ENCODE results near the gene RAB11FIP3.

The RAB11FIP3 gene

DNA sequence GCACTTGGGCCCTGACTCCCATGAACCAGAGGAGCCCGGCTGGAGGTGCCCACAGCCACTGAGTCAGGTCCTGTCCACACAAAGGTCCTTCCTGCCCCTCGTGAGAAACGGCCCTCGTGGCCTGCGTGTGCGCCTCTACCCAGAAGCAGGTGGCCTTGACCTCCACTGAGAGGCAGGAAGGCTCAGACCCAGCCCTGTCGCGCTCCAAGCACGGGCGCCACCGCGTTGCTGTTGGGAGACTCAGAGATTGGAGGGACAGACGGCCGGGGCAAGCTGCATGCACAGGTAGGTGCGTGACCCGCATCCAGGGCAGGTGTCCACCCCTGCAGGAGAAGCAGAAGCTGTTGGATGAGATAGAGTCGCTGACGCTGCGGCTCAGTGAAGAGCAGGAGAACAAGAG, 94.0 kb downstream of the RAB11FIP3 start:
- no peak for DNase-seq (ENCODE audit: low spot score)

DNA sequence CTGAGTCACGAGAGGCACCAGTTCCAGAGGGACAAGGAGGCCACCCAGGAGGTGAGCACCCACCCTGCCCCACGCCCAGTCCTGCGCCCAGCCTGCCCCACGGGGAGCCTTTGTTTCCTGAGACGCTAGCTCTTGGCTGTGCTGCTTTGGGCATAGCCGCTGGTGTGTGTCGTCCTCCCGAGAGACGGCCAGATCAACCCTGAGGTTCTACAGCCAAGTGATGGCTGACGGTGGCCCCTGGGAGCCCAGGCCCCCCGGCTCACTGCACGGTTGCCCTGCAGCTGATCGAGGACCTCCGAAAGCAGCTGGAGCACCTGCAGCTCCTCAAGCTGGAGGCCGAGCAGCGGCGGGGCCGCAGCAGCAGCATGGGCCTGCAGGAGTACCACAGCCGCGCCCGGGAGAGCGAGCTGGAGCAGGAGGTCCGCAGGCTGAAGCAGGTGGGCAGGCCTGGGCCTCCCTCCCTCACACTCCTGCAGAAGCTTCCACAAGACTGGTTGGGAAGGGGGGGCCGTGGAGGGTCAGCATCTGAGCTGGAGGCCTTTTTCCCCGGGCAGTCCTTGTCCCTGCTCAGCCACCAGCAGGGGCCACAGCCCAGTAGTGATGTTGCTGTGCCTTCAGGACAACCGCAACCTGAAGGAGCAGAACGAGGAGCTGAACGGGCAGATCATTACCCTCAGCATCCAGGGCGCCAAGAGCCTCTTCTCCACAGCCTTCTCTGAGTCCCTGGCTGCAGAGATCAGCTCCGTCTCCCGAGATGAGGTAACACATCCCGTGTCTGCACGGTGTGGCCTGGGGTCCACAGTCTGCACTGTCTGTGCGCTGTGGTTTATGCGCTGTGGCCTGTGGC, 94.6 kb downstream of the RAB11FIP3 start:
- DNase-seq (ENCODE audit: low spot score), result no peak

DNA sequence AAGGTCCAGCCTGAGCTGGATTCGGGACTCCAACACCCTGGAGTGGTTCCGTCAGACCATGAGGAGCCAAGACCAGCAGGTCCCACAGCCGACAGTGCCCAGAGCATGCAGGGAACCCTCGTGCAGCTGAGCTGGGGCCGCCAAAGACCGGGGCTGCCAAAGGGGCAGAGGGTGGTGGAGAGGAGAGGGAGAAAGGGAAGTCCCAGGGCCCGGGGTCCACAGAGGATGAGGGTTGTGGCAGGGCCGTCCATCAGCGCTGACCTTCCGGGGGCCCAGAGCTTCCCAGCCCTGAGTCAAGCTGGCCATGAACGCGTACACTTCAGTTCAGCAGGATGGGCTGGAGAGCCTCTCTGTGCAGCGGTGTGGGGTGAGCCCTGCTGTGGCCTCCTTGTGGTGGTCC, 95.4 kb downstream of the RAB11FIP3 start:
- no peak for DNase-seq (ENCODE audit: low spot score)

DNA sequence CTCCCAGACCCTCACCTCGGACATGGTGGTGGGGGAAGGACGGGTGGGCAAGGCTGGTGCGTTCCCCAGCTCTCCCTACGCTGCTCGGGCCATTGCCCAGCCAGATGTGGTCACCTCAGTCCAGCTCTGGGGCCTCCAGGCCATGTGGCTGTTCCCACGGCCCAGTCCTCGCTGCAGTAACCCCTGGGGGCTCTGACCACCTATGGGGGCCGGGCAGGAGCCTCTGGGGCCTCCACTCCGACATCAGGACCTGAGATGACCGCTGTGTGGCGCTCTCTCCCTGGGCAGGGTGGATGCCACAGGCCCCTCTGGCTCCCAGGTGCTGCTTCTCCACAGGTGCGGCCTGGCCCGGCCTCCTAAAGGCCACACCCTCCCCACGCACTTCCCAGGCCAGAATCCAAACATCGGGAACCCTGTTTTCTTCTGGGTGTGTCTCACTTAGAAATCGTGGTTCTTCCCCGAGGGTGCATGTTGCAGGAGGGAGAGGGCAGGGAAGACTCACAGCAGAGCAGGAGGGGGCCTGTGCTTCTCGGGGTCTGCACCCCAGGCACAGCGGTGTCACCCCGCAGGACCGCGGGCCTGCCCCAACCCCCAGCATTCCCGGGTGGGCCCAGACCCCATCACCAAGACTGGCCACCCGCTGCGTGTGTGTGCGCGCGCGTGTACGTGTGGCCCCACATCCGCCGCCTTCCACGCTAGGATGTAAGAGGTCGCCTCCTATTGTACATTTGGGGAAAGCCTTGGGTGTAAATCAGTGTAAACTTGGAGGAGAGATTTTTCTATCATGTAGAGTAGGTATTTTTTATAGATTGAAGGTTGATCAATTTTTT, 96.1 kb downstream of the RAB11FIP3 start:
- no peak for DNase-seq (ENCODE audit: low spot score)

DNA sequence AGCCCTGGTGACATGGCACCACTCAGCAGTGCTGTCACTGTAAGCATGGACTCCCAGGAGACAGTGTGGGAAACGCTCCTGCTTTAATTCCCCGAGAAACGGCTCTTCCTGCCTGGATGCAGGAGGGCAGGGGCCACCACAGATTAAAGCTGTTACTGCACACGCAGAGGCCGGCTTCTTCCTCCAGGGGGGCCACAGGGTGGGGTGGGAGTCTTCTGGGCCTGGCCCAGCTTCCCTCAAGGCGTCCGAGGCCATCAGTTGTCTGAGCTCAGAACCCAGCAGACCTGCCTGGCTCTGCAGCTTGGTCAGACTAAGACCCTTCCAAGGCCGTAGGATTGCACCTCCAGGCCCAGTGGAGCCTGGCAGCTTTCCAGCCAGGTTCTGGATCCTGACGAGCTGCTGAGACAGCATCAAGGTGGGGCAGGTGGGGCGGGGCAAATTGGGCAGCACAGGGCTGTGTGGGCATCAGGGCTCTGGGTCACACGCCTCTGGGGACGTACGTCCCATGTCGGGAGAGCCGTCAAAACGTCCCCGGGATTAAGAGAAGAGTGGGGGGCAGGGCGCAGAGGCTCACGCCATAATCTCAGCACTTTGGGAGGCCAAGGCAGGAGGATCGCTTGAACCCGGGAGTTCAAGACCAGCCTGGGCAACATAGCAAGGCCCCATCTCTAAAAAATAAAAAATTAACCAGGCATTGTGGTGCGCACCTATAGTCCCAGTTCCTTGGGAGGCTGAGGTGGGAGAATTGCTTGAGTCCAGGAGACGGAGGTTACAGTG, 97.1 kb downstream of the RAB11FIP3 start:
- DNase-seq (ENCODE audit: low spot score), result no peak

DNA sequence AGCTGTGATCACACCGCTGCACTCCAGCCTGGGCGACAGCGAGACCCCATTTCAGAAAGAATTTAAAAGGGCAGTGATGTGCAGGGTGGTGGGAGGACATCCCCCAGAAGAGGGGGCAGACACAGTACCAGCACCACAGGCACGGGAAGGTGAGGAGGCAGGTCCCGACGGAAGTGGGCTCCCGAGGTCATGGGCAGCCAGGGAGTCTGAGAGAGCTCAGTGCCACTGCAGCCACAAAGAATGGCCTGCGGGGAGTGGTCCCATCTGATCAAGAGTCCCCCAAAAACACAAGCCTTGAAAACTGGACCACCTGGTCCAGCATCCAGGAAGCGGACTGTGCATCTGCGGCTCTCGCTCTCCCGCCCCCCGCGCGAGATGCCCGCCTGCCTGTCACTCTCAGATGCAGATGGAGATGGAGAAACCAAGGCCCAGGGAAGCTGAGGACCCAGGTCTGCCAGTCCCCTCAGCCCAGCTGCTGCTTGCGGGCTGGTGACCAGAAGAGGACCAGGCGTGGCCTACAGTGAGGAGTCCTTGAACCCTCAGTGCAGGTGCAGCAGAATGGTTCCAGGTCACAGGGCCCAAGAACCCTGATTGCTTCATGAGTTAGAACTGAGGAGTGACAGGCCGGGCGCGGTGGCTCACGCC, 97.8 kb downstream of the RAB11FIP3 start:
- no peak for DNase-seq (ENCODE audit: low spot score)

DNA sequence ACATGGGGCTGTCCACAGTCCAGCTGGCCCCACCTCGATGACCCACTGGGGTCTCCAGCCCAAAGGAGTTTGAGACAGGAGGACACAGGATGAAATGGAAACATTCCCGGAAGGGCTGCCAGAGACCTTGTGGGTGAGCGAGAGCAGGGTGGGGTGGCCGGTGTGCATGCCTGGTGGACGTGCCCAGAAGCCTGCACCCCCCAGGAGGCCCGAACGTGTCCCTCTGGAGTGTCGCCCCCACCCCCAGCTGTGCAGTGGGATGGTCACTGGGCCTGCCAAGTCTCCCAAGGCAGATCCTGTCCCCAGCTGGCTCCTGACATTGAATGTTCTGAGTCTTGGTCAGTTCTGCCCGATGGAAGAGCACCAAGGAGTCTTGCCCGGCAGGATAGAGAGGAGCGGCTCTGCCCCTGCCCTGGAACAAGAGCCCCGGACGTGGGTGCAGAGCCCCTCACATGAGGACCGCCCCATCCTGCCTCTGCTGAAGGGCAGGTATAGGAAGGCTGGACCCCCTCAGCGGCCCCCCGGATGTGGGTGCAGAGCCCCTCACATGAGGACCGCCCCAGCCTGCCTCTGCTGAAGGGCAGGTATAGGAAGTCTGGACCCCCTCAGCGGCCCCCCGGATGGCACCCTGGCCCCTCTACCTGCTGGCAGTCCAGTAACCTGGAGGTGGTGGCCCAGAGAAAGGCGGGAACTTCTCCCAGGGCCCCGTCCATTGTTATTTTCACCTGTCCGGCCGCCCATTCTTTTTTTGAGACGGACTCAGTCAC, 99.0 kb downstream of the RAB11FIP3 start:
- DNase-seq (ENCODE audit: low spot score), result no peak

DNA sequence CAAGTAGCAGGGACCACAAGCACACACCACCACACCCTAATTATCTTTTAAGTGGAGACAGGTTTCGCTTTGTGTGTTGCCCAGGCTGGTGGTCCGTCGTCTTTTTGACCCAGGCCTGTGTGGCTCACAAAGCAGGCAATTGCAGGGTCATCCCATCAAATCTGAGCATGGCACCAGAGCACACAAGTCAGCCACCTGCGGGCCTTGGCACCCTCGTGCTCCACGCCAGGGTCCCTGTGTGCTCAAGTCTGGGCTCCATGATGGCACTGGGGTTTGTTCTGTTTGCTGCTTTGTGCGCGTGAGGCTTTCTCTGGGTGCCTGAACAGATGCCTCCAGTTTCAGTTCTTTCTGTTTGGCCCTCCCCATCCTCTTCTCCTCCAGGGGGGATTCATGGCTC, 99.7 kb downstream of the RAB11FIP3 start:
- DNase-seq (ENCODE audit: low spot score), result no peak

DNA sequence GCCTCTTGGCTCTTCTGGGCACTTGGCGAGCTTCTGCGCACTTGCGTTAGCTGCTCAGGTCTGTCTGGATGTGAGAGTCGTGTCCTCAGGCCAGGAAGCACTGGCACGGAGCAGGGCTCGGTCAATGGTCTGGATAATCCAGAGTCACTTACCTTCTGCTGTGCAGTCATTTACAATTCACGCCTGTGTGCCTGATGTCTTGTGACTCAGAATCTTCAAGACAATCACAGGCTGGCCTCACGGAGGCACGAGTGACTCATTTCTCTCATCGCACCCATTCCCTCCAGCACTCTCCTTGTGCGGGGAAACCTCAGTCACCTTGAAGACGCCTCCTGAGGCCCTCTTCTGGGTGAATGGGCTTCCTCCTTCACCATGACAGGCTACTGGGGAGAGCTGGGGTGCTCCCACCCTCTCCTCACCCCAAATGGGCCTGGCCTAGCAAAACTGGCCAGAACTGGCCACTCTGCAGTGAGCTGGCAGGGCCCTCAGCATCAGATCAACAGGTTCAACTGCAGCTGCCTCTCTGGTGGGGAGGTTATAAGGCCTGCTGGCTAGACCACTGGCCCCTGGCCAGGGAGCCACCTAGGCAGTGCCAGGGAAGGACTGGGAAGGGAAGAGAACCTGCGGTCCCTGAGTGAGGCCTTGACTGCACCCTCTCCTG, 100.2 kb downstream of the RAB11FIP3 start:
- peak; percentile 82 for DNase-seq (ENCODE audit: low spot score)

DNA sequence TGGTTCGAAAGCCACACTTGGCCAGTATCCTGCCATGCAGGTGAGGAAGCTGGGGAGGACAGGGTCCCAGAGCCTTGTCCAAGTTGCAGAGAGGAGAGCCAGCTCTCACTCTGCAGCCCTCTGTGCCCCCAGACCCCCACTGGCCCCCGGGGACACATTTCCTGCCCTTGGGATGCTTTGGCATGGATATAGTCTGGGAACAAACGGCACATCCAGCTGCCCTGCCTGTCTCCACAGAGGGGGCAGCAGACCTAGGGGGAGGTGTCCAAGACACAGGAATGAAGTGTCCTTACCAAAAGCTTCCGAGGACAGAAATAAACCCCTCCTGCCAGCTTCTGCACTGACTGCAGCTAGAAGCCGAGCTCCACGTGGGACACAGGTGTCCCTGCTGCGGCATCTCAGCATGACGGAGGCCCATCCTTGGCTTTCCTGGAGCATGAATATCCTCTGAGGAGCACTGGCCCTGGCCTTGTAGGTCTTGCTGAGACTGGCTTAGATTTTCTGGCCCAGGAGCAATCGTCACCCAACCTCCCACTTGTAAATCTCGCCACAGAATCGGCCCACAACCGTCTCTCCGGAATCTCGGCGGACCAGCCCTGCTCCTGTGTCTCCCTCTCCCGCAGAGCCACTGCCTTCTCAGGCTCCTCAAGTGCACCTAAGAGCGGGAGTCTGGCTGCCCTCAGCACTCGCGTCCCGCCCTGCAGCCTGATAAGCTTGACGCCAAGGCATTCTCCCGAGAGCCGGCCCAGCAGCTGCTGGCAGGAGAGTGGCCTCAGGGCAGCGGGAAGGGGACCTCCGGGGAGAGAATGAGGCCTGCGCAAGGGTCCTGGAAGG, 100.9 kb downstream of the RAB11FIP3 start:
- DNase-seq (ENCODE audit: low spot score), result peak; percentile 50

DNA sequence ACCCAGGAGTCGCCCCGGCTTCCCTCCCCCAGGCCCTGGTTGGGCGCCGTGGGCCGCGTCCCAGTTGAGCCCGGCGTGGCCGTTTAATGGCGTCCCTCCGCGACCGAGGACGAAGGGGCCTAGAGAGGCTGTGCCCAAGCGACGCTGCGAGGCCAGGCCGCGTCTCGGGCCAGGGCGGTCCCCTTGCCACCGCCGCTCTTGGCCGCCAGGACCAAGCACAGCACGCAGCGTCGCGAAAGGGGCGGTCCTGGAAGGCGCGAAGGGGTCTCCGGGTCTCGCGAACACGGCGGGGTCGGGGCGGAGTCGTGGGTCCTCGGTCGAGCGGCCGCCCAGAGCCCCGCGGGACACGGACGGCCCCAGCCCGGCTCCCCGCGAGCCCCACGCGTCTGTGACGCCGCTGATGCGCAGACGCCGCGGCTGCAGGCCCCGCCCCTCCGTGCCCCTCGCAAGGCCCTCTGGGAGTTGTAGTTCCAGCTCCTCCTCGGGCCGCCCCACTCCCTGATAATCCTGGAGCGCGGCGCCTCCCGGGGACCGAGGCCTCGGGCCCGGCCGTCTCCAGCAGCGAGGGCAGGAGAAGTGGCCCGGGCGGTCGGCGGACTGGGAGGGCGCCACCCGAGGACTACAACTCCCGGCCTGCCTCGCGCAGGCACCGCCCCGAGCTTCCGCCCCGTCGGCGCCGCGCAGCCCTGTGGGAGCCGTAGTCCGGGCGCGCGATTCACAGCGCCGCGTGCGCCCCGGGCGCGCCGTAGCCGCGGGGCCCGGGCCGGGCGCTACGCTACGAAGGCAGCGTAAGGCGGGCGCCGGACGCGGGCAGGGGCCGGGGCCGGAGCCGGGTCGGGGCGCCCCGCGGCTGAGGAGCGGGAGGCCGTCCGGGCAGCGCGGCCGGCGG, 101.8 kb downstream of the RAB11FIP3 start, which contains the start of gene CAPN15:
TSS of gene CAPN15 (plus strand) at position 698 of the 889 bp plus-strand sequence. CDS start 19,127 bp downstream, outside the sequence.
- peak; percentile 92 for DNase-seq (ENCODE audit: low spot score)

DNA sequence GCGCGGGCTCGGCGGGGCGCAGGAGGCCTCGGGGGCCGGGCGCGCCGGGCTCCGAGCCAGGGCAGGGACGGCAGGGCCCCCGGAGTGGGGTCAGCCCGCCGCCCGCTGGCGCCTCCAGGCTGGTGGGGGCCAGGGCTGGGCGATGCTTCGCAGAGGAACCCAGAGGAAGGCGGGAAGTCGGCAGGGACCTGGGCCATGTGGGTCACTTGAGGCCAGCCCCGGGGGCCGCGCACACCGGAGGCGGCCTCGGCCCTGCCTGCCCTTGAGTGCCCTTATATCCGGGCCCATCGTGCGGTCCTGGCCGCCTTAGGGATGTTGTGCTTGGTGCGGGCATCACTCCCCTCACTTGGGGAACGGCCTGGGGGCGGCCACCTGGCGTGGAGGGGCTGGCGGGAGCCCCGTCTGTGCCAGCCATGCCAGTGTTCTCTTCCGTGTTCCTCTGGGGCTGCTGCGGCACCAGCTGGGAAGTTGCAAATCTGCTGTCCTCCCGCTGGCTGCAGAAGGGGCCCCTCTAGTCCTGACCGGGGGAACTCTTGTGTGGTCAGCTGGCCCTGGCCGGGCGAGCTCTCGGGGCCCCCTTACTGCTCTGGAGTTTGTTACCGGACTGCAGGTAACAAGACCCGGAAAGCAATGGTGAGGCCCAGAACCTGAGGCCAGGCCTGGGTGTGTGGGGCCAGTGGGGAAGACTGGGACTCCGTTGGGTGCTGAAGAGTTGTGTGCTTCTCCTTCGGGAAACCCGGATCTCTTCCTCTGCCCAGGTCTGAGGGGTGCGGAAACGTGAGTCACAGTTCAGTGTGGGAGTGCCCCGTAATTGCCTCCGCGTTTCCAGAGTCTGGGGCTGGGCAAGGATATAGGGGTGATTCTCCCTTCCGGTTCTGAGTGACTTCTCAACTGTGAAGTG, 102.9 kb downstream of the RAB11FIP3 start:
- peak; percentile 54 for DNase-seq (ENCODE audit: low spot score)

DNA sequence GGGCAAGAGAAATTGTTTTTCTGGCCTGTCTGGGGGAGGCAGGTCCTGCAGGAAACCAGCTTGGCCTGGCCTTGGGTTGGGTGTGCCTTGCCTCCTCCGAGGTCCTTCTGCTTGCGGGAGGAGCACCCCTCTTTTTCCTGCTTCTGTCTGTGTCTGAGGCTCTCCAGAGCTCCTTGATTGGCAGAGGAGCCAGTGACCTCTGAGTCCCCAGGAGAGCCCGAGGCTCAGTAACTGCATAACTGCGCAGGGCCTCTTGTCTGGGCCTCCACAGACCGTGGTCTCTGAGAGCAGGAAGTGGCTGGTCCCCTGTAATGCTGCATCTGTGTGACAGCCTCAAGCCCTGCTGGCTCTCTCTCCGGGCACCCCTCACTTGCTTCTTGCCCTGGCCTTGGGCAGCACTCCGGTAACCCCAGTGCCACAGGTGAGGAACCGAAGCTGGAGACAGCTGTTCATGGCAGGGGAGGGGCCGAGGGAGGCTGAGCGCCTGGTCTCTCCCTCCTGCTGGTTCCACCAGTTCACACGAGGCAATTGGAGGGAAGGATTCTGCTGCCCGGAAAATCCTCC, 103.6 kb downstream of the RAB11FIP3 start:
- no peak for DNase-seq (ENCODE audit: low spot score)

DNA sequence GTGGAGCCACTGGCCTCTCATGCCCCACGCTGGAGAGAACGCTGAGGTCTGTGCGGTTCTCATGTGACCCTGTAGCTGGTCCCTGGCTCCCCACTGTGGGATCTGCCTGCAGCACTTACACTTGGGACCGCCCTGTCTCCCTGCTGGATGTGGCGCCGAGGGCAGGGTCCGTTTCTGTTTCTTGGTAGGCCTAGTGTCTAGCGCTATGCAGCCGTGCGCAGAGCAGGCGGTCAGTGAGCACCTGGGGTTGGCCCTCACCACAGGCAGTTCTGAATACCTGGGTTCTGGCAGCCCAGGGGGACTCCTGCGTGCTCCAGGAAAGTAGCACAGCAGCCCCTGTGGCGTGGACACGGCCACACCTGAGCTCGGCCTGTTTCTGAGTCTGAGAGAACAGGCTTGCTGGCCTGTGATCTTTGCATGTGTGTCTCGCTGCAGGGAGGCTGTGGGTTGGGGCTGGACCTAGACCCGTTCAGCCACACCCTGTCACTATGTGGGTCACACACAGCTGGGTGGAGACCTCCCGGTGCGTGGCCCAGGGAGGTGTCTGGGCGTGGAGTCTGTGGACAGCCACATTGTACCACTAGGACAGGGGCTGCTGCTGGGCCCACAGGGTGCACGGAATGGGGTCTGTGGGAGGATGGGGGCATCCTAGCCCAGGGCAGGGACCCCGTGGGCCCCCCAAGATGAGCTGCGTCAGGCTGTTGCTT, 104.8 kb downstream of the RAB11FIP3 start:
- DNase-seq (ENCODE audit: low spot score), result no peak

DNA sequence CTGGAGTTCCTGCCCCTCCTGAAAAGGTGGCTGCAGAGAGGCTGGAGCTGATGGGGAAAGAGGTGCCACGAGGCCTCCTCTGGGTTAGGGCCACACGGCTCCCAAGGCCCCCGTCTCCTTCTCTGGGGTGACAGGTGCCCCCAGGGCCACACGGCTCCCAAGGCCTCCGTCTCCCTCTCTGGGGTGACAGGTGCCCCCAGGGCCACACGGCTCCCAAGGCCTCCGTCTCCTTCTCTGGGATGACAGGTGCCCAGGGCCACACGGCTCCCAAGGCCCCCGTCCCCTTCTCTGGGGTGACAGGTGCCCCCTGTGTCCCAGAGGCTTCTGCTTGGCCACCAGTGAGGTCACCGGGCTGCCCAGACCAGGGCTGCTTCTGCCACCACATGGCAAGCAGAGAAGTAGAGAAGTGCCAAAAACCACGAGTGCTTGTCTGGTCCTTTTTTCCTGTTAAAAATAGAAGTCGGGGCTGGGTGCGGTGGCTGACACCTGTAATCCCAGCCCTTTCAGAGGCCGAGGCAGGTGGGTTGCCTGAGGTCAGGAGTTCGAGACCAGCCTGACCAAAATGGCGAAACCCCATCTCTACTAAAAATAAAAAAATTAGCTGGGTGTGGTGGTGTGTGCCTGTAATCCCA, 106.2 kb downstream of the RAB11FIP3 start:
- no peak for DNase-seq (ENCODE audit: low spot score)

Data from AG08396 (cell line).